Hepatocyte (in vitro differentiated cells): ENCODE results near the gene UBXN6.

ENCODE experiments used
- CTCF ChIP-seq: fragments of 200-600 bp; sonication (generic); IDR thresholded peaks from 2 replicates; pipeline ENCODE4 v1.5.1; 2016; ENCODE audit warnings: antibody characterized with exemption, mild to moderate bottlenecking; ENCODE audit not compliant: poor library complexity
- EZH2 ChIP-seq: fragments of 200-600 bp; sonication (generic); IDR thresholded peaks from 2 replicates; pipeline ENCODE4 v1.6.1; 2016; ENCODE audit warnings: antibody characterized with exemption, mild to moderate bottlenecking, borderline replicate concordance

GRCh38 chr19:4409123-4409933 lies 48.3 kb downstream of the UBXN6 start:
- no peak for TF ChIP-seq CTCF
- no peak for TF ChIP-seq EZH2
